Muscle of arm (tissue), 14 donors: ENCODE results near the gene EIF1AD. TPM values are rescaled to one million over a fixed set of nuclear protein-coding genes. Genes with fewer than 3 reads are reported as not detected.

Source experiments
- DNase-seq: peaks from one replicate; pipeline ENCODE4 v3.0.0-alpha.2; 2013
- long read RNA-seq, 11 donors: transcript quantifications; one replicate each; lab custom pipeline, GENCODE V29; 2026
- polyA plus RNA-seq, 12 donors: library from polyadenylated mRNA; unstranded; fragments of 120-200 nt; gene quantifications; one replicate each; pipeline ENCODE4 v1.2.1, GENCODE V29; 2013; ENCODE audit not compliant: insufficient read length in 12 of 12

Gene EIF1AD, protein sequence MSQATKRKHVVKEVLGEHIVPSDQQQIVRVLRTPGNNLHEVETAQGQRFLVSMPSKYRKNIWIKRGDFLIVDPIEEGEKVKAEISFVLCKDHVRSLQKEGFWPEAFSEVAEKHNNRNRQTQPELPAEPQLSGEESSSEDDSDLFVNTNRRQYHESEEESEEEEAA
- polyA plus RNA-seq, result 10 to 100 TPM in 11 of 12 donors, not detected in 1; 13.9 to 21.6 (median 20.3) TPM
- long read RNA-seq, donor 1, partial matches to known transcripts, result 103 of 261 reads
- long read RNA-seq, donor 1, other reads (novel, unspliced or antisense), result 154 of 261 reads
- long read RNA-seq, donor 2, partial matches to known transcripts, result 0 of 5 reads
- long read RNA-seq, donor 2, other reads (novel, unspliced or antisense), result 0 of 5 reads
- long read RNA-seq, donor 3, partial matches to known transcripts, result 0 of 2 reads
- long read RNA-seq, donor 3, other reads (novel, unspliced or antisense), result 0 of 2 reads
- long read RNA-seq, donor 4, partial matches to known transcripts, result 0 of 3 reads
- long read RNA-seq, donor 4, other reads (novel, unspliced or antisense), result 0 of 3 reads
- long read RNA-seq, donor 5, result 0 reads
- long read RNA-seq, donor 6, result 0 reads
- long read RNA-seq, donor 7, partial matches to known transcripts, result 0 of 2 reads
- long read RNA-seq, donor 7, other reads (novel, unspliced or antisense), result 0 of 2 reads
- long read RNA-seq, donor 8, partial matches to known transcripts, result 0 of 5 reads
- long read RNA-seq, donor 8, other reads (novel, unspliced or antisense), result 0 of 5 reads
- long read RNA-seq, donor 9, partial matches to known transcripts, result 0 of 1 reads
- long read RNA-seq, donor 9, other reads (novel, unspliced or antisense), result 0 of 1 reads
- long read RNA-seq, donor 10, result 0 reads
- long read RNA-seq, donor 11, partial matches to known transcripts, result 0 of 9 reads
- long read RNA-seq, donor 11, other reads (novel, unspliced or antisense), result 0 of 9 reads

DNA sequence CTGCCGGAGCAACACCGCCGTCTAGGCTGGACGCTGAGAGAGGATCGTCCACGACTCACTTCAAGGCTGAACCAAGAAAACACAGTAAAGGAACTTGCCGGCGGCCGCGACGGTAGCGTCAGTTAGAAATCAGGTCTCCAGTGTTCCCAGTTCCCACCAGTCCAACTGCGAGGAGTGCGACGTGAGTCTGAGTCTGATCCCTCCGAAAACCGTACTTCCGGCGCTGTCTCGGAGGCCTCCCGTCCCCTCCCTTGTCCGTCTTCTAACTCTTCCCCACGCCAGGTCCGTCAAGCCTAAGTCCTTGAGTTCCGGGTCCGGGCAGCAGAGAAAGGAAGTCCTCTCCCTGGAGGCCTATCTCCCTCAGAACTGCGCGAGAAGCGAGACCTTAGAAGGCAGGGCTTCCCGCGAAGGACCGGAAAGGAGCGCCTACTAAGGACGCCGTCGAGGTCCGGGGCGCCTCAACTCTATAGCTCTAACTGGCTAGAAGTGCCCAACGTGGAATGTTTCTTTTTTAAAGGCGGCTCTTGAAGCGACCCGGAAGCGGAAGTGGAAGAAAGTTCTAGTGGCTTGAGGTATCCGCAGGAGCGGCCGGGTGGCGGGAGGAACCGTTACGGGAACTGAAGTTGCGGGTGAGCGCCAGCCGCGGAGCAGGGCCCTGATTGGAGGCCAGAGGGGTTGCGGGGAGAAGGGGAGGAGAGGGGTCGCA, at the start of gene EIF1AD, which contains the start of gene BANF1:
Gene EIF1AD (minus strand): TSS at position 216 of the 706 bp plus-strand sequence. CDS start 1,768 bp downstream, outside the sequence.
Gene BANF1 (plus strand): TSS at position 562 of the 706 bp plus-strand sequence. CDS start 748 bp downstream, outside the sequence.
- DNase-seq, result peak; percentile 99

DNA sequence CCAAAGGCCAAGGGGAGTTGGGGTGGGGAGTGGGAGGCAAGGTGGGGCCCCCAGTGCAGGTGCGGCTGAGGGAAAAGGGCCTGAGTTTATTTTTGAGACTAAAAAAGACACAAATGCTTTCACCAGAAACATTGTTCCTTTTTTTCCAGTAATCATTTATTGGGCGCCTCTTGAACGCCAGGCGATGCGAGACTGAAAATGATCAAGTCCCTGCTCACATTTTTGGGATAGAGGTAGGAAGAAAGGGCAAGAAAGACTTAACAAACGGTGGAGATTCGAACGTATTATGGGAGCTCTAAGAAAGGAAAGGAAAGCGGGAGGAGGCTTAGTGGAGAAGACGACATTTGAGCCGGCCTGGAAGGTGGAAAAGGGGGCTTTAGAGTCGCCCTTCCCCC, 49.4 kb upstream of the EIF1AD start:
- DNase-seq, result peak; percentile 79

DNA sequence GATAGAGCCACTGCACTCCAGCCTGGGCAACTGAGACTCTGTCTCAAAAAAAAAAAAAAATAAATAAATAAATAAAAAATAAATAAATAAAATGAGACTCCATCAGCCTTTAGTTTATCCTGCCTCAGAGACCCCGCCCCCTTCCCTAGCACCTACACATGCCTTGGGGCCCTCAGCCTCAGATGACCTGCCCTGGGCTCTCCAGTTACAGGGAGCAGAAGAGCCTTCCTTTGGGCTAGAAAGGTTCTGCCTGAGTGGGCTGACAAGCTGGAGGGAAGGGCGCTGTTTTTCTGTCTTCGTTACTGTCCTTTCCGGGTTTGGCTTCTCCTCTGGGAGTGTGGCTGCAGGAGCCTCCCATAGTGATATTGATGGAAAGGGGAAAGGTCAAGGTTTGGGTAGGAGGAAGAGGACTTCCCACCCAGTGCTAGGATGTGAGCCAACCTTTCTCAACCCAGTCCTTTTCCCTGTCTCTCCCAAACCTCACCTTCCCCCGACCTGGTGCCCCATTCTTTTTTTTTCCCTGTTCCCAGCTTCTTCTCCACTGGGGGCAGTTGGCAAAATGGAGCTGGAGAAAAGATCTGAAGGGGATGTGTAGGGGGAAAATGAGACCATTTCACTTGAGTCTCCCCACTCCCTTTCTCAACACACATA, 48.7 kb upstream of the EIF1AD start:
- DNase-seq, result no peak

DNA sequence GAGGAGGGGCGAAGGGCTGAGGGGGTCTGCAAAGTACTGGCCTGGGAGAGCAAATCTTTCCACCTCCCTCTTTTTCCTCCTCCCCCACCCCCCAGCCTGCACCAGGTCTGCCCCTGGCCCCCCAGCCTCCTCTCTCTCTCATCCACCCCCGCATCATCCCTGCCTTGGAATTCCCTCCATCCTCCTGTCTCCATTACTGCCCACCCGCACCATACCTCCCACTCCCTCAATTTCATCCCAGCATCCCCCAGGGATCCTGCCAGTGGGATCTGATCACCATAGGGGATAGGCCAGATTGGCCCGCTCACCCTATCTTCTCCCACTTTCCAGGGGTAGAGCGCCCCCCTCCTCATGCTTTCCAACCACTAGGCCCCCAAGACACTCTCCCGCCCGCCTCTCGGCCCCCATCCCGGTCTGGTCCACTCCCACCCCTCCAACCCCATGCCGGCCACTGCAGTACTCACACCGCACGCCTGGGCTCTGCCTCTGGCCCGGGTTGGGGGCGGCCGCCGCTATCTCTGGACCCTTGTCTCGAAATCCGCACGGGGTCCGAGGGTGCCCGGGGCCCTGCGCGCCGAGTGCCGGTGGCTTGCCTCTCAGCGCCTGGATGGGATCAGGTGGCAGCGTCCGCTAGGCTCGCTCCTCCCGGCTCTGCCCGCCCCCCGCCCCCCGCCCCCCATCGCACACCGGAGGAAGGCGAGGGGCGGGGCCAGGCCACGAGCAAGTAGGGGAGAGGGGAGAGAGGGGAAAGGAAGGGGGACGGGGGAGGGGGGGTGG, 46.8 kb upstream of the EIF1AD start, which contains the start of gene GAL3ST3:
Gene GAL3ST3 (minus strand): TSS at position 615 of the 777 bp plus-strand sequence. CDS start 3,746 bp downstream, outside the sequence.
- no peak for DNase-seq

DNA sequence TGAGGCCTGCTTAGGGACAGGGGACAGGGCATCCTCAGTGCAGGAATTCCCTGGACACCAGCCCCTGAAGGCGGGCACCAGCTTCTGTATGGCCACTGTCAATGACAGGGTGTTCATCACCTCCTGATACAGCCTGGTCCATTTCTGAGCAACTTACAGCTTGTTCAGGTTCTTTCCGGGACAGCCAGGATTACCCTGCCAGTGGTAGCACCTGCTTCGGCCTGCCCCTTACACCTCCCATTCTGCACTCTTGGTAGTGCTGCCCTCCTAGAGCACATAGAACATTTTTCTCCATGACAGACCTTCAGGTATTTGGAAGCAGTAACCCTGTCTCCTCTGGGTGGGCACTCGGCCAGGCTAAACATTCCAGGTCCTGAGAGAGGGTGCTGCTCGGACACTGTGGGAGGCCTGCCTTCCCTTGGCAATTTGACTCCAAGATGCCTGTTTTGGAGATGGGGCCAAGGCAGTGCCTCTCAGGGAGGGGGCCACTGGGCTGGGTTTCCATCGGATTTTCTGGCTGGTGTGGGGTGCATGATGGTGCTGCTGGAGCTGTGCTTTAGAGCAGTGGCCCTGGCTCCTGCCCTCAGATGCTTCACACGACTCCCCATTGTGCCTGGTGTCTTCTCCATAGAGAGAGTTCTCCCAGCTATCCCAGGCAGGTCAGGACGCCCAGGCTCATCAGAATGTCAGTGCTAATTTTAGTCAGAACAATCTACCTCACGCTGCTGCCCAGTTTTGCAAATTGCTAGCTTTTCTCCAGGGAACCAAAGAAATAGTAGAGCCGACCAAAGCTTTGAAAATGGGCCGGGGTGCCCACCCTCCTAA, 45.8 kb upstream of the EIF1AD start:
- no peak for DNase-seq

DNA sequence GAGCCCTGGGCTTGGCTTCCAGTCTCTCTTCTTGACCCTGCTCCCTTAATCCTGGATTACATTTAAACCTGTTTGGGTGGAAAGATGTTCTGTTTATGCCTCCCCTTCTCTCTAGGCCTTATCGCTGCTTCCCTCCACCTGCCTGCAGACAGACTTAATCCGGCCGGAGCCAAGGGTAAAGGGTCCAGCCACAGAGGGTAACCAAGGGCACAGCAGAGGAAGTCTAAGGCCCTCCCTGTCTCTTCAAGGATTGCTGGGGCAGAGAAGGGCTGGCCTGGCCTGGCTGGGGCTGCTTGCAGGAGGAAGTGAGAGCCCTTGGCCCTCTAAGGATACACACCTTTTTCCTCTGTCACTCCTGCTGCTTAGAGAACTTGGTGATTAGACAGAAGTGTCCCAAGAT, 44.9 kb upstream of the EIF1AD start:
- DNase-seq, result no peak

DNA sequence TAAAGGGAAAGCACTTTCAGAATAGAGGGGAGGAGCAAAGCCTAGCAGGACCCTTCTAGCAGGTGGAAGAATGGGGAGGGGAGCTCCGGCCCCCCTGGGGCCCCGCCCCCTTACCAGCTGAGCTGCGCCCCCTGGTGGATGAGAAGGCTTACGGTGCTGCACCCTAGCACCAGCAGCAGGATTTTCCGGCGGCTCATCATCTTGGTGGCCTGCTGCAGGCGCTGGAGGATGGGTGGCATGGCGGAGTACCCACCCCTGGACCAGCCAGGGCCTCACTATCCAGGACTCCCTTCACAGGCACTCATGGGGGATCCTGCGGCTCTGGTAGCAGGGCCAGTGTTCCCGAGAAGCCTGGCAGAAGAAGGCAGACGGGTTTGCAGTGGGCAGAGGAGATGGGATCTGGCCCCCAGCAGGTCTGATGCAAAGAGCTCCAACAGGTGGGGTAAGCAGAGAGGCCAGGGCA, 43.3 kb upstream of the EIF1AD start:
- DNase-seq, result peak; percentile 70

DNA sequence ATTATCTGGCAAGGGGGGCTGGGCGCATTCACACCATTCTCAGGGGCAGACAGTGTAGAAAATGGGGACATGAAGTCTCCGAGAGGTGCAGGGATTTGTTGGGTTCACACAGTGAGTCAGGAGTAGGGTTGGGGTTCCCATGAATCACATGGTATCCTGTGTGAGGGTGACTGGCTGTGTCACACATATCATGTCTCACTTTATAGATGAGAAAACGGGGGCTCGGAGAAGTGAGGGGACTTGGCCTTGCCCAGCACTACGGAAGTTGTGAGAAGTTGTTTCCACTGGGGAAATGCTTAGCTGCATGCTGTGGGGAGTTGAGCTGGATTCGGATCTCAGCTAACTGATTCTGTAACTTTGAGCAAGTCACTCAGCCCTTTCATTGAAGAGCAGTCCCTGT, 42.8 kb upstream of the EIF1AD start:
- DNase-seq, result no peak

DNA sequence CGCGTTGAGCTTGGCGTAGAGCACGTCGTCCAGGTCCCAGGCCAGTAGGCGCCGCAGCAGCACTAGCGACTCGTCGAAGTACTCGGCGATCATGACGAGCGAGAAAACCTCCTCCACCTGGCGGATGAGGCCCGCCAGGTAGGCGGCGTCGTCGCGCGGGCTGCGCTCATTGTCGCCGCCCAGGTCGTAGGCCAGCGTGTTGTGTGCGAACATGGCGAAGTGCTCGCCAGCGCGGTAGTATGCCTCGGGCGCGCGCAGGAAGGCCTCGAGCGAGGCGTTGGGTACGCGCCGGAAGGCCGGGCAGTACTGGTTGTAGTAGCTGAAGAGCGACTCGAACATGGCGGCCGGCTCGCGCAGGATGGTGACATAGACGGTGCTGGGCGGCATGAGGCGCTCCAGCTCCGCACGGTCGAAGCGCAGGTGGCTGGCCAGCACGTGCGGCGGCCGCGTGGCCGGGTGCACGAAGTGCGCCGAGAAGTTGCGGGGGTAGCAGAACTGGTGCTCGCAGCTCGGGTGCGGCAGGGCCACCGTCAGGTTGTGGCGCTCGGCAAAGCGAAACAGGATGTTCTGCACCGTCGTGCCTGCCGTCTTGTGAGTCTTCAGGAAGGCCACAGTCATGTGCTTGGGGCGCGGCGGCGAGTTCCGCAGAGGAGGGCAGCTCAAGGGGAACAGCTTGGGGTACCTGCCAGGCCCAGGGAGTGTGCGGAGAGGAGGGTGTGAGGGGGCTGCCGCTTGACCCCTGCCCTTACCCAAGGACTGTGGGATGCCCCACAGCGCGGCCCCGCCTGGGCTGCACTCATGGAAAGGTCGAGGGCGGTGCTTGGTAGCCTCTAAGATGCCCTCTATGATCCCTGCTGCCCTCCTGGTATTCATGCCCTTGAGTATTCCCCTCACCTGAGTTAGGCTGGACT, 41.3 kb upstream of the EIF1AD start:
- DNase-seq, result no peak

DNA sequence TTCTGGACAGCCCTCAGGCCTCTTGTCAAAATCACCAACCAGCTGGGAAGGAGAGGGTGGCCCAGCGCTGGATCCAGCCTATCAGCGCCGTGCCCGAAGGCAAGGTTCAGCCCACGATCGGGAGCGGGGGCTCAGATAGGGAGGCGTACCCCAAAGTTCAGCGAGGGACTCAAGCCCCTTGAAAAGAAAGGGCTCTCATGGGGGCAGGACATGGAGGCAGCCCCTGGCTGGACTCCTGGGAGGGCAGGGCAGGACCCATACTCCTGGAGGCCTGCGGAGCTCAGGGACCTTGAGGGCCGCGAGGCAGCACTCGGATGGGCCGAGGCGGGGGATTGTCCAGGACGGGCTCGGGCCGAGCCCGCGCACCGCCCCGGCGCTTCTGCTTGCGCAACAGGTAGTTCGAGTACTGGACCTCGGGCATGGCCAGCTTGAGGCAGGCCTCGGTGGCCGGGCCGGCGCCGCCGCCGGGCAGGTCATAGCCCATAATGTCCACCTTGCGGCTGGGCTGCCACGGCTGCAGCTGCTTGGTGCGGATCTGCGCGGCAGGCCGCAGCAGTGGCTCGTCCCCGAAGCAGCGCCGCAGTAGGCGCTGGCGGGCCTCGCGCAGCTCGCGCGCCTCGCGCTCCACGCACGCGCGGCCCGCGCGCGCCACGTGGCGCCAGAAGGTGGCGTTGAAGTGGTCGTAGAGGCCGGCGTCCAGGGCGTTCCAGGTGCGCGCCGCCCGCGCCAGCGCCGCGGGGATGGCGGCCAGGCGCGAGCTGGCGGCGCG, 40.5 kb upstream of the EIF1AD start:
- DNase-seq, result no peak

DNA sequence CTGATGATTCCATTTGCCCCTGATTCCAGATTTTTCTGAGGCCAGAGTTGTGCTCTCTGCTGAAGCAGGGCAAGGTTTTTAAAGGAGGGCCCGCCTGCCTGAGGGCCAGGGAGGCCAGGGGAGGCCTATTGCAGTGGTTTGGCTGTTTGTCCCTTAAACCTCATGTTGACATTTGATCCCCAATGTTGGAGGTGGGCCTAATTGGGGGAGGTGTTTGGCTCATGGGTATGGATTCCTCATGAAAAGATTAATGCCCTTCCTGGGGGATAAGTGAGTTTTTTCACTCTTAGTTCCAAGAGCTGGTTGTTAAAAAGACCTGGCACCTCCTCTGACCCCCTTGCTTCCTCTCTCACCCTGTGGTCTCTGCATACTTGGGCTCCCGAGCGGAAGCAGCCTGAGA, 37.8 kb upstream of the EIF1AD start:
- no peak for DNase-seq

DNA sequence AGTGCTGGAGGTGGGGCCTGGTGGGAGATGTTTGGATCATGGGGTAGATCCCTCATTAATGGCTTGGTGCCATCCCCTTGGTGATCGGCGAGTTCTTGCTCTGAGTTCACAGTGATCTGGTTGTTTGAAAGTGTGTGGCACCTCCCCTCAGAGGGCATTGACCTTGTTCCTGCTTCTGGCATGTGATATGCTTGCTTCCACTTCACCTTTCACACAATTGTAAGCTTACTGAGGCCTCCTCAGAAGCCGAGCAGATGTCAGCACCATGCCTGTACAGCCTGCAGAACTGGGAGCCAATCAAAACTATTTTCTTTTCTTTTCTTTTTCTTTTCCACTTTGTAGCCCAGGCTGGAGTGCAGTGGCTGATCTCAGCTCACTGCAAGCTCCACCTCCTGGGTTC, 35.4 kb upstream of the EIF1AD start:
- no peak for DNase-seq

DNA sequence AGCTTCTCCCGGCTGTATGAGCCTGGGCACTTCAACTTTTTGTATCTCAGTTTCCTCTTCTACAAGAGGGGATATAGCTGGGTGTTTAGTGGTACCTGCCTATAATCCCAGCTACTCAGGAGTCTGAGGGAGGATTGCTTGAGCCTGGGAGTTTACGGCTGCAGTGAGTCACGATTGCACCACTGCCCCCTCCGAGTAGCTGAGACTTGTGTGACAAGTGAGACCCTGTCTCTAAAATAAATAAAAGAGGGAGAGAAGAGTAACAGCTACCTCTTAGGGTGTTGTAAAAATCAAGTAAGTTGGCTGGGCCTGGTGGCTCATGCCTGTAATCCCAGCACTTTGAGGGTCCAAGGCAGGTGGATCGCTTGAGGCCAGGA, 34.4 kb upstream of the EIF1AD start:
- no peak for DNase-seq

DNA sequence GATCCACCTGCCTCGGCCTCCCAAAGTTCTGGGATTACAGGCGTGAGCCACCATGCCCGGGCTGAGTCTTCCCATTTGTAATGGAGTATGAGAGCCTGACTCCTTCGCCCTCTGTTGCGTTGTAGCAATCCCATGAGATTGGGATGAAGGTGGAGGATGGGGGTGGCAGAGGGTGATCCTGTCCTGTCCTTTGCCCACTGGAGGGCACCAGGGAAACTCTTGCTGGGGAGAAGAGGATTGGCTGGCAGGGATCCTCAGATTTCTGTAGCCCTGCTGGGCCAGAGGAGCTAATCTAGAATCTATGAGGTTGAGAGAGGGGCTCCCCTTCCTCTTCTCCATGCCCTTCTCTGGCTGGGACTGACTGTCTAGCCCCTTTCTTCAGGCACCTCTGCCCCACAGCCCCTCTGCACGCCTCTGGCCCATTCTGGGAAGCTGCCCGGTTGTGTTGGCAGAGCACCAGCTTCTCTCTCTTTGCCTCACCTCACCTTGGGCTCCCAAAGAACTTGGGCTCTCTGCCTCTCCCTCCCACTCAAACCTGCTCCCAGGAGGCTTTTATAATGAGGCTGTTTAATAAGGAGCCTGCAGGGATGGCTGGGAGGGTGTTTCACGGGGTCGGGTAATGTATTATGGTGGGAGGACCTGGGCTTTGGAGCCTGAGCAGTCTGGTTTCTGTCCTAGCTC, 33.8 kb upstream of the EIF1AD start:
- no peak for DNase-seq

DNA sequence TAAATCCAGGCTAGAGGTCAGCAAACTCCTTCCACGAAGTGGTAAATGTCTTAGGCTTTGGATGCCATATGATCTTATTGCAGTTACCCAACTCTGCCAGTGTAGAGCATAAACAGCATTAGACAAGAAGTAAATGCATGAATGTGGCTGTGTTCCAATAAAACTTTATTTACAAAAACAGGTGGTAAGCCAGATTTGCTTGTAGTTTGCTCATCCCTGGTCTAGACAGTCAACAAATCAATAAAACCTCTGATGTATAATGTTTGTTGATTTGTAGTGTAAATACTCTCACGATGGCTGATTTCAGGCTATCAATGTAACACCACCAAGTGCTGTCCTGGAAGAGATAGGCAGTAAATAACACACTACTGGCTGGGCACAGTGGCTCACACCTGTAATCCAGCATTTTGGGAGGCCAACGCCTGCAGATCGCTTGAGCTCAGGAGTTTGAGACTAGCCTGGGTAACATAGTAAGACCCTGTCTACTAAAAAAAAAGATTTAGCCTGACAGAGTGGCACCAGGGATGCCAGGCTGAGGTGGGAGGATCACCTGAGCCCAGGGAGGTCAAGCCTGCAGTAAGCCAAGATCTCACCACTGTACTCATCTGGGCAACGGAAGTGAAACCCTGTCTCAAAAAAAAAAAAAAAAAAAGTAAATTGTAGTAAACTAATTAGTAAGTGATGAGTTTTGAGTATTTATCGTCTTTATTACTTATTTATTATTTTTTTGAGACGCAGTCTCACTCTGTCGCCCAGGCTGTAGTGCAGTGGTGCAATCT, 31.2 kb upstream of the EIF1AD start:
- no peak for DNase-seq

DNA sequence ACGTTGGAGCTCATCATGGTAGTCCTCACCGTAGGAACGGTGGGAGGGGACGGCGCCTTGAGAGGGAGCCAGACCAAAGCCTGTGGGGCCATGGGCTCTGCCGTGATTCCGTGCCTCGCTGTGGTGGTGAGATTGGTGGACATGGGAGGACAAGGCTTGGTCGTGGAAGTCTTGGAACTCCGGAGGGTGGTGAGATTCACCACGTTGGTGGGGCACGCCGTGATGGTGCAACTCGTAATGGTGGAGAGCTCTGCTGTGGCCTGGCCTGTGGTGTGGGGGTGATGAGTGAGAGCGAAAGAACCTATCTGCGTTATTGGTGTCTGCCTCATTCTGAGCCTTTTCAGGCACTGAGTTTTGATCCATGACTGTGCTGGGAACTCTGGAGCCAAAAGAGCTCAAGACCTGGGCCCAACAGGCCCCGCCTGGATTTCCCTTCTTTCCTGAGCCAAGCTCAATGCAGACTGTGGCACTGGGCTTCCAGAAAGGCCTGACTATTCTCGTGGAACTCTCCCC, 24.1 kb upstream of the EIF1AD start, which contains the start of gene CATSPER1:
Gene CATSPER1 (minus strand): TSS at position 463 of the 513 bp plus-strand sequence. CDS start 100 bp downstream, at position 363.
- DNase-seq, result no peak
